MV-4-11 (cell line): Measurements from ENCODE around the gene PCBP1.
"Not testable (repeated sequence)": the region's sequence is repeated elsewhere in the genome, so short reads cannot be mapped to it uniquely, and the experiment has no call there.

Experiments
- DNase-seq: peaks from one replicate; lab custom pipeline; 2025; lab: John Stamatoyannopoulos, UW

The PCBP1 gene

GRCh38 chr2:70098032-70098431, 10.8 kb downstream of the PCBP1 start:
- no peak for DNase-seq

DNA sequence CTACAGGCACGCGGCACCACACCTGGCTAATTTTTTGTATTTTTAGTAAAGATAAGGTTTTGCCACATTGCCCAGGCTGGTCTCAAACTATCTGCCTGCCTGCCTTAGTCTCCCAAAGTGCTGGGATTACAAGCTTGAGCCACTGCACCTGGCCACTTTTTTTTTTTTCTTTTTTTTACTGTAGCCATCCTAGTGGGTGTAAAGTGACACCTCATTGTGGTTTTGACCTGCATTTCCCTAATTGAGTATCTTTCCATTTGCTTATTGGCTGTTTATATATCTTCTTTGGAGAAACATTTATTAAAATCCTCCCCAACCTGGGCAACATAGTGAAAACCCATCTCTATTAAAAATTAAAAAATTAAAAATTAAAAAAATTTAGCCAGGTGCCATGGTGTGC, 12.0 kb downstream of the PCBP1 start:
- no peak for DNase-seq

GRCh38 chr2:70101174-70101573, 13.9 kb downstream of the PCBP1 start:
- DNase-seq = no peak

- DNase-seq = not testable (repeated sequence)
Measured at GRCh38 chr2:70101686-70102085, 14.4 kb downstream of the PCBP1 start.

DNA sequence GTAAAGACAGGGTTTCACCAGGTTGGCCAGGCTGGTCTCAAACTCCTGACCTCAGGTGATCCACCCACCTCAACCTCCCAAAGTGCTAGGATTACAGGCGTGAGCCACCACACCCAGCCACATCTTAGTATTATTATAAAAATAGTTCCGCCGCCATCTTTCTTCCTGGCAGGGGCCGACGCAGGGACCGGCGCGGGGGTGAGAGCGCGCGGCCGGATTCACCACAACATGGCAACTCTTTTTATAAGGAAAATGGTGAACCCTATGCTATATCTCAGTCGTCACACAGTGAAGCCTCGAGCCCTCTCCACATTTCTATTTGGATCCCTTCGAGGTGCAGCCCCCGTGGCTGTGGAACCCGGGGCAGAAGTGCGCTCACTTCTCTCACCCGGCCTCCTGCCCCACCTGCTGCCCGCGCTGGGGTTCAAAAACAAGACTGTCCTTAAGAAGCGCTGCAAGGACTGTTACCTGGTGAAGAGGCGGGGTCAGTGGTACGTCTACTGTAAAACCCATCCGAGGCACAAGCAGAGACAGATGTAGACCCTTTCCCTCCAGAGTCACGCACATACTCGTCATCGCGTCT, 15.1 kb downstream of the PCBP1 start:
- DNase-seq = not testable (repeated sequence)

DNA sequence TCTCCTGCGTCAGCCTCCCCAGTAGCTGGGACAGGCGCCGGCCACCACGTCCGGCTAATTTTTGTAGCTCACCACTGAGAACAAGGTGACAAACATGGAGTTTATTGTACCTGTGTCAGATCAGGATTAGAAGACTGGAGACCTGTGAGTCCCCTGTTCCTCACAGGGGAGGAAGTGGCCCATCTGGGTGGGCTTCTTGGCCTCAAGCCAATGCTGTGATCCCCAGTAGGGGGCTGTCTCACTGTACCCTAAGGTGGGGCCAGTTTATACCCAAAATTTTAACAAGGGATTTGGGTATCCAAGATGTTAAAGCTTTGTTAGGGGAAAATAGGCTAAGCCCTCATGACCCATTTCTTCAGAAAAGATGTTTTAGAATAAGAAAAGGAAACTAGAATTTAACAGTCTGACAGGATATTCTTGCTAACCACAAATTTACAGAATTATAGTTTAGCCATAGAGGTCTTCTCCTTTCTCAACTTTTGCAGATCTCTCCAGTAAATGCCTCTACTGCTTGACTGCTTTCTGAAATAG, 16.3 kb downstream of the PCBP1 start:
- peak; percentile 45 for DNase-seq

DNA sequence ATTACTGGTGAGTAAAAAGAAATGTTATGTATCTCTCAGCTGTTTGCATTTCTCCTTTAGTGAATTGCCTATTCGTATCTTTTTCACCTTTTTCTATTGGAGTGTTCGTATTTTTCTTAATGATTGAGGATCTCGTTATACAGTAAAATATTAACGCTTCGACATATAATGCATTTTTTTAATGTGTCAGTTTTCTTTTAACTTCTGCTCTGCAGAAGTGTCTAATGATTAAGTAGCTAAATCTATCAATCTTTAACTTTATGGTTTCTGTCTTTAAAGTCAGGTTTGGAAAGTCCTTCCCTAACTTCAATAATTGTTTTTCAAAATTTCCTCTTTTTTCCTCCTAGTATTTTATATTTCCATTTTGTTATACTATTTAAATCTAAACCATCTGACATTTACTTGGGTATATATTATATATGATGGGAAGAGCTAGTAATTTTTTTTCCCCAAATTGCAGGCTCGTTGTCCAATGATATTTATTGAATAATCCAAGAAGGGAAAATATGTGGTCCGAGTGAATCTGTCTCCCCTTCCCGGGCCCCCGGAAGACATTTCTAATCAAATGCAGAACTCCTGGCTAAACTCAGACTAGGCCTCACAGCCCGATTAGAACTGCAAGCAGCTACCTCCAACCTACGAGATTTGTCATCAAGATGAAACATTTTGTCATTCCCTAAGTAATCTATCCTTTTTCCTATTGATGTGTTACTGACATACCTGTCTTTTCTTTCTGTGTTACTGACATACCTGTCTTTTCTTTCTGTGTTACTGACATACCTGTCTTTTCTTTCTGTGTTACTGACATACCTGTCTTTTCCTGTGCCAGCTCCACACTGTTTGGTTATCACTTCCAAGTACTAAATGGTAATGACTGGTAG, 17.2 kb downstream of the PCBP1 start:
- DNase-seq = peak; percentile 53

- not testable (repeated sequence) for DNase-seq
Measured at GRCh38 chr2:70106138-70106537, 18.9 kb downstream of the PCBP1 start.

DNA sequence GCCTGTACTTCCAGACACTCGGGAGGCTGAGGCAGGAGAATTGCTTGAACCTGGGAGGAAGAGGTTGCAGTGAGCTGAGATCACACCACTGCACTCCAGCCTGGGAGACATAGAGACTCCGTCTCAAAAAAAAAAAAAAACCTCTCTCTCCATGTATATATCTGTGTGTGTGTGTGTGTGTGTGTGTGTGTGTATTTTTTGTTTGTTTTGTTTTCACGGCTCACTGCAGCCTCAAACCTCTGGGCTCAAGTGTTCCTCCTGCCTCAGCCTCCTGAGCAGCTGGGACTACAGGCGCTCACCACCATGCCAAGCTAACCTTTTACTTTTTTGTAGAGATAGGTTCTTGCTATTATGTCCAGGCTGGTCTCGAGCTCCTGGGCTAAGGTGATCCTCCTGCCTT, 23.1 kb downstream of the PCBP1 start:
- not testable (repeated sequence) for DNase-seq

DNA sequence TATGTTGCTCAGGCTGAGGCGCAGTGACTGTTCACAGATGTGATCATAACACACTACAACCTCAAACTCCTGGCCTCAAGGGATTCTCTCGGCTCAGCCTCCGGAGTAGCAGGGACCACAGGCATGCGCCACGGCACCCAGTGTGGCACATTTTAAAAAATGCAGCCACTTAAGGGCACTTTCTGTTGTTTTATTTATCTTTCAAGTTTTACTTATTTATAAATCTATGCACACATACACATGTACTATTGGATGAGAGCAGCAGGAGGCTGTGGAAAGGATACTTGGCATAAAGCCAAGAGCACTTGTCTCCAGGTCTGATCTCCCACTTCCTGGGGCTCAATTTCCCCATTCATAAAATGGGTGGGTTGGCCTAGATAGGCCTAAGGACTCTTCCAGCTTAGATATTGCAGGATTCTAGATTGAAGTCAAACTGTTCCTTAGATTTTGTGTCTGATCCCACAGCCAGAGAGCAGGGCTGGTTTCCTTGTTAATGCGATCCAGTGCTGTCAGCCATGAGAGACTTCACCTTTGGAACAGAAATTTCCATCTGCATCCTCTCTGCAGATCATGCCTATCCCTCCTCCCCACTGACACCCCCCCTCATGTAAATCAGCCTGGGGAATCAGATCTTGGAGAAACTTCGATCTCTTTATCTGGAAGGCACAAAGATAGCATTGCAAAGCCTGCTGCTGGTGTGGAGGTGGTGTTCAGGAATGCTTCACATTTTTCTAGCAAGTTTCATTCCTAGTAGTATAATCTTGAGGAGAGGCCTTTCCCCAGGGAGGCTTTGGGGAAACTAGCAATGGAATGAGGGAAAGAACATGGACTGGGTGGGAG, 24.7 kb downstream of the PCBP1 start:
- DNase-seq = no peak

- DNase-seq = no peak
Measured at GRCh38 chr2:70113359-70114070, 26.2 kb downstream of the PCBP1 start.

GRCh38 chr2:70115646-70116442, 28.6 kb downstream of the PCBP1 start:
- DNase-seq = no peak

DNA sequence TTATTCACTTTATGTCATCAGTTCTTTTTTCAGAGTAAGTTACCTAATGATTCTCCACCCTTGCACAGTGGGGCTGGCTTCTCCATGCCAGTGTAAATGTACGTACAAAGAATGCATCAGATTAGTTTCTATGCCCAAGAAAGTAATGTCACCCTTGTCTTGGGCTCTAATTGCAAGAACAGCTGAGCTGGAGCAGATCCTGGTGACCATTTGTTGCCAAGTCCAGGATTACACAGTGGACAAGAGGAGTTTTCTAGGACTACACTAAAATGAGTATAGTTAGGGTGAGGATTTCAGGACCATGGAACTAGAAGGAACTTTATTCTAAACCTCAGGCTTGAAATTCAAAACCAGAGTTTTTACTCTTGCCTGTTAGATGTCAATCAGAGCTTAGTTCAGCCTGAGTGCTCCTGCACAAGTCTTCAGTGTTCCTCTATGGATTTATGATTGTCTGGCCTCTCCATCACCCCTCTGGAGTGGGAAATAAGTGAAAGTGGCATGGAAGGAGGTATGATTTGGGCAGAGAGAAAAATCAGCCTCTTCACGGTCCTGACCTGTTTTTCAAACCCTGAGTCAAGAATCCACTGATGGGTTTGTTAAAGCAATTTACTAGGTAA, 29.8 kb downstream of the PCBP1 start:
- no peak for DNase-seq

DNA sequence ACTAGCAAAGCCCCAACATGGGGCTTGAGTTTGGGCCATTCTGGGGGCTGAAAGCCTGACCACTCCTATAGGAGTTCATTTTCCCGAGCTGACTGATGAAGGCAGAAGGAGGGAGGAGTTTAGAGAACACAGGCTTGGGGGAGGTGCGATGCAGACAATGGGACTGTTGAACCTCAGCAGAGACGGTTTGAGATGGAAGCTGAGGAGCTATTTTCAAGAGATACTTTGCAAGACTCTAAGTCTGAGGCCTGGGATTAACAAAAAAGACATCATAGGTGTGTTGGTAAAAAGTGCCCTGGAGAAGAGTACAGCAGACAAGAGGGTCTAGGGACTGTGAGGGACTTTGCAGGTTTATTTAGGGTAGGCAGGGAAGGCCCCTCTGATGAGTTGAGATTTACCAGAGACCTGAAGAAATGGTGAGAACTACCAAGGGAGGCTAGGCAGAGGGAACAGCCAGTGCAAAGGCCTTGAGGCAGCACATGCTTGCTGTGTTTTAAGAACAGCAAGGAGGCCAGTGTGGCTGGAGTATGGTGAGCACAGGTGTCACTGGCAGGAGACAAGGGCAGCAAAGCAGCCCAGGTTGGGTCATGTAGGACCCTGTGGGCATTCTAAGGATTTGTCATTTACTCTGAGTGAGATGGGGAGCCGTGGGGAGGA, 31.6 kb downstream of the PCBP1 start:
- DNase-seq = no peak

DNA sequence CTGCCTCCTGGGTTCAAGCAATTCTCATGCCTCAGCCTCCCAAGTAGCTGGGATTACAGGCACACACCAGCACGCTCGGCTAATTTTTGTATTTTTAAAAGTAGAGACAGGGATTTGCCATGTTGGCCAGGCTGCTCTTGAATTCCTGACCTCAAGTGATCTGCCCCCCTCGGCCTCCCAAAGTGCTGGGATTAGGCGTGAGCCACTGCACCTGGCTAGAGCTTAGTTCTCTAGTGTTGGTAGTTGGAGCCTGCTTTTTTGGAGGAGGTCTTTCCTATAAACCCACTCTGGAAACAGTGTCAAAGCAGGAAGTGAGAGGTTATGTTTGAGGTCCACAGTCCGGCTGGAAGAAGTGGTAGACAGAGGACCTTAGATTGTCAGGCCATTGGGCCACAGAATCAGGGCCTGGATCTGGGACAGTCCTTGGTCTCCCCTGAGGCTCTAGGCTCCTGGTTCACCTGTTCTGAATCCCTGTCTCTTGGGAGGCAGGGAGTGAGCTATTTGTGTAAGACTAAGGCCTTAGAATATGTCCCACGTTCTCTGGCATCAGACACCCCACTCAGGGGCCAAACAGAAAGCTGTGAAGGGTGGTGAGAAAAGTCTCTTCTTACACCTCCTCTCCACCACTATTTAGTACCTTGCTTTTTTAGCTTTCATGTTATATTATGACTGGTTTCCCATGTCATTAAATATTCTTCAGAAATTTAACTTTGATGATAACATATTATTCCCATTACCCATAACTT, 34.5 kb downstream of the PCBP1 start:
- no peak for DNase-seq

DNA sequence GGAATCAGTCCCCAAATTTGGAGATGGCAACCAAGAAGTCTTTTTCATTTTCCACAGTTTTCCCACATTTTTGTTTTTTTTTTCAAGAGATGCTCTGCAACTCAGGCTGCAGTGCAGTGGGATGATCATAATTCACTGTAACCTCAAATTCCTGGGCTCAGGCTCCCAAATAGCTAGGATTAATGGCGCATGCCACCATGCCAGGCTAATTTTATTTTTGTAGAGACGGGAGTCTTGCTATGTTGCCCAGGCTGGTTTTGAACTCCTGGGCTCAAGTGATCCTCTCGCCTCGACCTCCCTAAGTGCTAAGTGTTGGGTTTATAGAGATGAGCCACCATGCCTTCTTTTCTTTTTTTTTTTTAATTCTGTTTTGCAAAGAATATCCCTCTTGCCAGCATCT, 35.2 kb downstream of the PCBP1 start:
- no peak for DNase-seq

DNA sequence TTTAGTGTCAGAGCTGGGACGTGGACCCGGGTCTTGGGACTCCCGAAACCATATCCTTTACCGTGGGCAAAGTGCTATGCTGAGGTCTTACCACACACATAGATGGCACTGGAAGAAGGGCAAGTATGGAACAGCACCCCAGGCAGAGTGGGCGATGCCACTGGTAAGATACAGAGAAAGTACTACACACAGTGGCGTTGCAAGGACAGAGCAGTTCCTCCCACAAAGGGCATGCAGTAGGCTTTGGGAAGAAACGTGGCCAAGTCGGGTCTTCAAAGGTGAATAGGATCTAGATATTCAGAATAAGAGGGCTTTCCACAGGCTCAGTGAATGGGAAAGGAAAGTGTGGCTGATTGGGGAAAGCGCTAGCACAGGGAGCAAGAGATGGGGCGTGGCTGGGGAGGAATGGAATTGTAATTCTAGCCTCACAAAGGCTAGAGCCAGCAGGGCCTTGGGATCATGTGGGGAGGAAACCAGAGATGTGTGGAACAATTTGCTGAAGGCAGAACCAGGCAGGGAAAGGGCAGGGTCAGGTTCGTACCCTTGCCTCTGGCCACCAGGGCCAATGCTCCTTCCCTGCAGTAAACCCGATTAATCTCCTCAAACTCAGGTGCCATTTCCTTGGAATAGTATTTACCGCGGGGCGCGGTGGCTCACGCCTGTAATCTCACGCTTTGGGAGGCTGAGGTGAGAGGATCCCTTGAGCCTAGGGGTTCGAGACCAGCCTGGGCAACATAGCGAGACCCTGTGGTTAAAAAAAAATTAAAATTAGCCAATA, 36.0 kb downstream of the PCBP1 start:
- no peak for DNase-seq

GRCh38 chr2:70123829-70124116, 36.5 kb downstream of the PCBP1 start:
- no peak for DNase-seq
